SH-SY5Y (cell line): ENCODE measurements around the gene STEAP4.

Experiments used
- GATA2 ChIP-seq: IDR thresholded peaks from 2 replicates; pipeline ENCODE4 v1.6.1; 2011; ENCODE audit warnings: mild to moderate bottlenecking, low read depth, low read length
- GATA3 ChIP-seq: IDR thresholded peaks from 2 replicates; pipeline ENCODE4 v1.6.1; 2011; ENCODE audit warnings: low read depth, mild to moderate bottlenecking, low read length, moderate library complexity

- TF ChIP-seq GATA2: no peak
- no peak for TF ChIP-seq GATA3
Observed at GRCh38 chr7:88226886-88227516, 79.7 kb downstream of the STEAP4 start.
